ENCODE measurements around the gene BCL3. TPM values are rescaled to one million over a fixed set of nuclear protein-coding genes. Genes with fewer than 3 reads are reported as not detected.

The BCL3 gene
- total RNA-seq, 2 donors from 2014 or later, result 15.3 to 25.2 TPM

DNA sequence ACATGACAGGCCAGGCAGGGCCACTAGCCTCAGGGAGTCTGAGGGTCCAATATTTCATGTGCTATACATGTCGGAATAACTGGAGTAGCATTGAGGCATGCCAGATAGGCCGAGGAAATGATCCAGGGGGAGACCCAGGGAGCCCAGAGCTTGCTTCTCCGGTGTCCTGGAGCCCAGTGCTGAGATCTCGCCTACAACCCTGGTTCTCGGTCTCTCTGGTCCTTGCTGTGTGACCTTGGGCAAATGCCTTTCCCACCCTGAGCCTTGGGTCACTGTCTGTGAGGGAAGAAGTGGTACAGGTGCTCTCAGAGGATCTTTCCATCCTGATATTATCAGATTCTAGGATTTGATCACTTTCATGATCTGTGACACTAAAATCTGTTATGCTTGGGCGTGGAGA, 40.5 kb downstream of the BCL3 start:
- Histone ChIP-seq H3K27me3 (no peaks in the 10 kb centered on the region), H3K9me3 (no peaks in the 10 kb centered on the region), H3K4me3 (no peak overlapping the region), H3K4me1 (peaks cover 0 to 7% of the 10 kb centered on the region in 2 donors), H3K36me3 (no peaks in the 10 kb centered on the region), H3K27ac (no peak overlapping the region)
- DNase-seq (ENCODE audit: low spot score), result no peak
- TF ChIP-seq, protein P1, sequence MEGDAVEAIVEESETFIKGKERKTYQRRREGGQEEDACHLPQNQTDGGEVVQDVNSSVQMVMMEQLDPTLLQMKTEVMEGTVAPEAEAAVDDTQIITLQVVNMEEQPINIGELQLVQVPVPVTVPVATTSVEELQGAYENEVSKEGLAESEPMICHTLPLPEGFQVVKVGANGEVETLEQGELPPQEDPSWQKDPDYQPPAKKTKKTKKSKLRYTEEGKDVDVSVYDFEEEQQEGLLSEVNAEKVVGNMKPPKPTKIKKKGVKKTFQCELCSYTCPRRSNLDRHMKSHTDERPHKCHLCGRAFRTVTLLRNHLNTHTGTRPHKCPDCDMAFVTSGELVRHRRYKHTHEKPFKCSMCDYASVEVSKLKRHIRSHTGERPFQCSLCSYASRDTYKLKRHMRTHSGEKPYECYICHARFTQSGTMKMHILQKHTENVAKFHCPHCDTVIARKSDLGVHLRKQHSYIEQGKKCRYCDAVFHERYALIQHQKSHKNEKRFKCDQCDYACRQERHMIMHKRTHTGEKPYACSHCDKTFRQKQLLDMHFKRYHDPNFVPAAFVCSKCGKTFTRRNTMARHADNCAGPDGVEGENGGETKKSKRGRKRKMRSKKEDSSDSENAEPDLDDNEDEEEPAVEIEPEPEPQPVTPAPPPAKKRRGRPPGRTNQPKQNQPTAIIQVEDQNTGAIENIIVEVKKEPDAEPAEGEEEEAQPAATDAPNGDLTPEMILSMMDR (IDR thresholded peaks at IDR 0.05), result no peak

DNA sequence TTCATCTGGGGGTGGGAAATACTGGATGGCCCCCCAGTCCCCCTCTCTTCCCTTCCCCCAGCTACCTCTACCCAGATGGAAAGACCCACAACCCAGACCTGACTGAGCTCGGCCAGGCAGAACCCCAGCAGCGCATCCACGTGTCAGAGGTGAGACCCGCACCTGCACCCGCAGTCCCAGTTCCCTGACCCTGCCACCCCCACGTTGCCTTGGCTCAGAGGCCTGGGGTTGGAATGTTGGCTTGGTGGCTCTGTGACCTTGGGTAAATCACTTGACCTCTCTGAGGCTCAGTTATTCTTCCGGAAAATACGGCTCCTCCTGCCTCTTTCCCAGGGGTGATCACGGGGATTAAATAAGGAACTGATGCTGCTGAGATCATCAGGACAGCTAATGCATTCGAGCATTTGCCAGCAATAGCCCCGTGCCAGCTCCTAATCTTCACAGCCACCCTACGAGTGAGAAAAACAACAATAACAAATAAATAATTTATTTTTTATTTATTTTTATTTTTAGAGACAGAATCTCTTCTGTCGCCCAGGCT, 41.5 kb downstream of the BCL3 start:
- Histone ChIP-seq H3K36me3 (no peaks in the 10 kb centered on the region), H3K4me3 (no peak overlapping the region), H3K4me1 (no peaks in the 10 kb centered on the region), H3K9me3 (no peaks in the 10 kb centered on the region), H3K27ac (no peak overlapping the region), H3K27me3 (no peaks in the 10 kb centered on the region)
- TF ChIP-seq, protein P1 (IDR thresholded peaks at IDR 0.05), result no peak
- DNase-seq (ENCODE audit: low spot score), result no peak

DNA sequence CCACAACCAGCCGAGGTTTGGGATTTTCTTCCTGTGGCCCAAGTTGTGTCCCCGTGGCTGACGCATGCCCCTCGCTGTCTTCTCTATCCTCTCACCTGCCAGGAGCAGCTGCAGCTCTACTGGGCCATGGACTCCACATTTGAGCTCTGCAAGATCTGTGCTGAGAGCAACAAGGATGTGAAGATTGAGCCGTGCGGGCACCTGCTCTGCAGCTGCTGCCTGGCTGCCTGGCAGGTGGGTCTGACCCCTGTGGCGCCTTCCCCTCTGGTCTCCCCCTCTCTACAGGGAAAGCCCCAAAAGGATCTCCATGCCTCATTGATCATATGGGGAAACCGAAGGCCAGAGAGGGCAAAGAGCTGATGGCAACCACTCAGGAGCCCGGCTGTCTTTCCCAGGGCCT, 43.8 kb downstream of the BCL3 start:
- Histone ChIP-seq H3K36me3 (no peaks in the 10 kb centered on the region), H3K9me3 (no peaks in the 10 kb centered on the region), H3K27ac (no peak overlapping the region), H3K27me3 (no peaks in the 10 kb centered on the region), H3K4me3 (no peak overlapping the region), H3K4me1 (peaks cover 0 to 11% of the 10 kb centered on the region in 2 donors)
- no peak for DNase-seq (ENCODE audit: low spot score)
- TF ChIP-seq, protein P1 (IDR thresholded peaks at IDR 0.05), result no peak

DNA sequence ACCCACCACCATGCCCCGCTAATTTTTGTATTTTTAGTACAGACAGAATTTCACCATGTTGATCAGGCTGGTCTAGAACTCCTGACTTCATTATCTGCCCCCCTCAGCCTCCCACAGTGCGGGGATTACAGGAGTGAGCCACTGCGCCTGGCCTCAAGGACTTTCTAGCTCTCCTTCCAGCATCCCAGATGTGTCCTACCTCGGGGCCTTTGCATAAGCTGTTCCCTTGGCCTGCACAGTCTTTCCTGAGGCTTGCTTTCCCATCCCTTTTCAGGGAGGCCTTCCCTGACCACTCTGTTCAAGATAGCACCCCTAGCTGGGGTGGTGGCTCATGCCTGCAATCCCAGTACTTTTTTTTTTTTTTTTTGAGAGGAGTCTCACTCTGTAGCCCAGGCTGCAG, 46.1 kb downstream of the BCL3 start:
- Histone ChIP-seq H3K4me3 (no peak overlapping the region), H3K36me3 (no peaks in the 10 kb centered on the region), H3K27ac (no peak overlapping the region), H3K27me3 (no peaks in the 10 kb centered on the region), H3K9me3 (no peaks in the 10 kb centered on the region), H3K4me1 (peaks cover 0 to 11% of the 10 kb centered on the region in 2 donors)
- TF ChIP-seq, protein P1 (IDR thresholded peaks at IDR 0.05), result no peak
- DNase-seq (ENCODE audit: low spot score), result no peak

DNA sequence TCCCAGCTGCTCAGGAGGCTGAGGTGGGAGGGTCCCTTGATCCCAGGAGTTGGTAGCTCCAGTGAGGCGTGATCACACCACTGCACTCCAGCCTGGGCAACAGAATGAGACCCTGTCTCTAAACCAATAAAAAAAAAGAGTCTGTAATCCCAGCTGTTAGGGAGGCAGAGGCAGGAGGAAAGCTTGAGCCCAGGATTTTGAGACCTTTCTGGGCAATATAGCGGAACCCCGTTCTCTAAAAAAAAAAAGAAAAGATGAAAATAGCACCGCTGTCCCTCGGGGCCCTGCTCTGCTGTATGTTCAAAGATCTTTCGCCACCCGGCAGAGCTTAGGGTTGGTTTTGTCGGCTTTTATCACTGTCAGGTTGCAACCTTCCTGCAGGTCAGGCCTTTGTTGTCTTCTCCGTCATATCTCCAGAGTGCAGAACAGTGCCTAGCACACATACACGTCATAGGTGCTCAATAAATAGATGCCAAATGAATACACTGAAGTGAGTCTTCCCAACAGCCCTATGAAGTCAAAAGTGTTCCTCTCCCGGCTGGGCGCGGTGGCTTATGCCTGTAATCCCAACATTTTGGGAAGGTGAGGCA, 47.0 kb downstream of the BCL3 start:
- no peaks in the 10 kb centered on the region for H3K27me3 ChIP-seq
- TF ChIP-seq, protein P1 (IDR thresholded peaks at IDR 0.05), result no peak
- H3K9me3 ChIP-seq, result no peaks in the 10 kb centered on the region
- no peaks in the 10 kb centered on the region for H3K36me3 ChIP-seq
- H3K4me1 ChIP-seq, result peaks cover 0 to 11% of the 10 kb centered on the region in 2 donors
- no peak for DNase-seq (ENCODE audit: low spot score)
- no peak overlapping the region for H3K4me3 ChIP-seq
- no peak overlapping the region for H3K27ac ChIP-seq

DNA sequence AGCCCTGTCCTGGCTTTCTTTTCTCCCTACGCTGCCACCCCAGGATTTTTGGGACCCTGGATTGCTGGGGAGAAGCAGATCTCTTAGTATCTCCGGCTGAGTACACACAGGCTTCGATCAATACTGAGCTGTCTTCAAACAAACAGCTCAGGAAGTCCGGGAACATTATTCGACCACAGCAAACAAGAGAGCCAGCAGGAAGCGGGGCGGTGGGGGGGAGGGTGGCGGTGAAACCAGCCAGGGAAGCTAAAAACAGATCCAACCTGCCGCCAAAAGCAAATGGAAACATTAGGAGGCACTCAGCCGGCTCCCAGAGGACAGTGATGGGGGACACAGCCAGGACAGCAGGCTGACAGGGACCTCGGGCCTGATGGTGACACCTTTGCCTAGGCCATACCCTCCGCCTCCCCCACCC, 48.2 kb downstream of the BCL3 start:
- Histone ChIP-seq H3K4me3 (no peak overlapping the region), H3K9me3 (no peaks in the 10 kb centered on the region), H3K36me3 (no peaks in the 10 kb centered on the region), H3K27ac (peak overlapping the region; percentile 79 to 82), H3K27me3 (no peaks in the 10 kb centered on the region), H3K4me1 (peaks cover 0 to 11% of the 10 kb centered on the region in 2 donors)
- TF ChIP-seq, protein P1 (IDR thresholded peaks at IDR 0.05), result no peak
- no peak for DNase-seq (ENCODE audit: low spot score)

All from right atrium auricular region (tissue), 2 donors.